Measurements from ENCODE around the gene RAI1.
"Not testable (repeated sequence)": the region's sequence is repeated elsewhere in the genome, so short reads cannot be mapped to it uniquely, and the experiment has no call there.

The RAI1 gene

DNA sequence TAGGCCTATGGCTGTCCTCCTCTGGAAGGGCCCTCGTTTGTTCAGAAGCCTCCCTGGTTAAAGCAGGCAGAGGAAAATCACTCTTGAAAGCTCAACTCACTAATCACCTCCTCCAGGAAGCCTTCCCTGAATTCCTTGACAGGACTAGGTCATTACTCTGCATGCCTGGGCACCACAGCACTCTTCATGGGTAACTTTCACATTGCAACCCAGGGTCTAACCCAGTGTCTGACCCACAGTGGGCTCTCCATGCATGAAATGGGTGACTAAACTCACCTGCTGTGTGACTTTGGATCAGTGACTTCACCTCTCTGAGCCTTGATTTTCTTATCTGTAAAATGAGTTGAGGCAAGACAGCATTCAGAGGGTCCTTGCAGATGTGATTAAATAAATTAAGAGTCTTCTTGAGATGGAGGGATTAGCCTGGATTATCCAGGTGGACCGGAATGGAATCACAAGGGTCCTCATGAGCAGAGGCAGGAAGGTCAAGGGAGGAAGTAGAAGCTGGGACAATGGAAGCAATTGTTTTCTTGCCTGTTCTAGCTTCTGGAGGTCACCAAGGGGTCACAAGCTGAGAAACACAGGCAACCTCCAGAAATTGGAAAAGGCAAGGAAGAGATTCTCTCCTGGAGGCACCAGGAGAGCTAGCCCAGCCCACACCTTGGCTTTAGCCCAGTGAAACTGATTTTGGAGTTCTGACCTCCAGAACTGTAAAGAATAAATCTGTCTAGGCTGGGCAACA, 3.8 kb upstream of the RAI1 start:
- TF ChIP-seq, protein P1, sequence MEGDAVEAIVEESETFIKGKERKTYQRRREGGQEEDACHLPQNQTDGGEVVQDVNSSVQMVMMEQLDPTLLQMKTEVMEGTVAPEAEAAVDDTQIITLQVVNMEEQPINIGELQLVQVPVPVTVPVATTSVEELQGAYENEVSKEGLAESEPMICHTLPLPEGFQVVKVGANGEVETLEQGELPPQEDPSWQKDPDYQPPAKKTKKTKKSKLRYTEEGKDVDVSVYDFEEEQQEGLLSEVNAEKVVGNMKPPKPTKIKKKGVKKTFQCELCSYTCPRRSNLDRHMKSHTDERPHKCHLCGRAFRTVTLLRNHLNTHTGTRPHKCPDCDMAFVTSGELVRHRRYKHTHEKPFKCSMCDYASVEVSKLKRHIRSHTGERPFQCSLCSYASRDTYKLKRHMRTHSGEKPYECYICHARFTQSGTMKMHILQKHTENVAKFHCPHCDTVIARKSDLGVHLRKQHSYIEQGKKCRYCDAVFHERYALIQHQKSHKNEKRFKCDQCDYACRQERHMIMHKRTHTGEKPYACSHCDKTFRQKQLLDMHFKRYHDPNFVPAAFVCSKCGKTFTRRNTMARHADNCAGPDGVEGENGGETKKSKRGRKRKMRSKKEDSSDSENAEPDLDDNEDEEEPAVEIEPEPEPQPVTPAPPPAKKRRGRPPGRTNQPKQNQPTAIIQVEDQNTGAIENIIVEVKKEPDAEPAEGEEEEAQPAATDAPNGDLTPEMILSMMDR (conservative IDR thresholded peaks at IDR 0.05; ENCODE audit: low read depth, low read length) = no peak
- no peak for DNase-seq (ENCODE audit: low read depth)
- no peak overlapping the region for H3K4me3 ChIP-seq (ENCODE audit: low read length)

DNA sequence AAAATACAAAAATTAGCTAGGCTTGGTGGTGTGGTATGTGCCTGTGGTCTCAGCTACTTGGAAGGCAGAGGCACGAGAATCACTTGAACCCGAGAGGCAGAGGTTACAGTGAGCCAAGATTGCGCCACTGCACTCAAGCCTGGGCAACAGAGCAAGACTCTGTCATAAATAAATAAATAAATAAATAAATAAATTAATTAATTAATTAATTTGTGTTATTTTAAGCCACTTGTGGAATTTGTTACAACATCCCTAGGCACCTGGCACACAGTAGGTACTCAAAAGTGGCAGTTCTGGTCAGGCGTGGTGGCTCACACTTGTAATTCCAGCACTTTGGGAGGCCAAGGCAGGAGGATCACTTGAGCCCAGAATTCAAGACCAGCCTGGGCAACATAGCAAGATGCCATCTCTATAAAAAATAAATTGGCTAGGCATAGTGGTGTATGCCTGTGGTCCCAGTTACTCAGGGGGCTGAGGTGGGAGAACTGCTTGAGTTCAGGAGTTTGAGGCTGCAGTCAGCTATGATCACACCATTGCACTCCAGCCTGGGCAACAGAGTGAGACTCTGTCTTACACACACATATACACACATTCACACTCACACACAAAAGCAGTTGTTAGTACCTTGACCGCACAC, 3.1 kb upstream of the RAI1 start:
- DNase-seq (ENCODE audit: low read depth); H3K4me3 ChIP-seq (ENCODE audit: low read length): not testable (repeated sequence)

DNA sequence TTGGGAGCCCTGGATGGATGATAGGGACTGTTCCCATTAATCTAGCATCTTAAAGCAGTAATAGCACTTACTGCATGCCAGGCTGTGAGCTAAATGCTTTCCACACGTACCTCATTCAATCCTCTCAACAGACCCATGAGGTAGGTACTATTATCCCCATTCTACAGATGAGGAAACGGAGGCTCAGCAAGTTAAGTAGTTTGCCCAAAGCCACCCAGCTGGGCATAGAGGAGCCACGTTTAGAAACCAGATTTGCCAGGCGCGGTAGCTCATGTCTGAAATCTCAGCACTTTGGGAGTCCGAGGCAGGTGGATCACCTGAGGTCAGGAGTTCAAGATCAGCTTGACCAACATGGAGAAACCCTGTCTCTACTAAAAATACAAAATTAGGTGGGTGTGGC, 2.0 kb upstream of the RAI1 start:
- H3K4me3 ChIP-seq (ENCODE audit: low read length) = no peak overlapping the region
- DNase-seq (ENCODE audit: low read depth) = no peak
- TF ChIP-seq, protein P1 (conservative IDR thresholded peaks at IDR 0.05; ENCODE audit: low read depth, low read length) = no peak

DNA sequence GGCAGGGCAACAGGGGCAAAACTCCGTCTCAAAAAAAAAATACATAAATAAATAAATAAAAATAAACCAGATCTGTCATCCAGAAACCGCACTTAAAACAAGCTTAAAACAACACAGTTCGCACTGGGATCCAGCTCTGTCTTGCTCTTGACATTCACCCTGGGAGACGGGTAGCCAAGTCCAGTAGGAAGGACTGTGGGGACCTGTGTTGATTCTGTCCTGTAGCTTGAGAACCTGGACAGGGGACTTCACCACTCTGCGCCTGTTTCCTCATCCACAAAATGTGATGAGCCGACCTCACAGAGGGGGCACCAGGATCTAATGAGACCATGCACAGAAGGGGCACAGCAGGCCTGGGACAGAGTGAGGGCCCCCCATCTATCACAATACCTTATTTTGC, 1.5 kb upstream of the RAI1 start:
- DNase-seq (ENCODE audit: low read depth) = no peak
- TF ChIP-seq, protein P1 (conservative IDR thresholded peaks at IDR 0.05; ENCODE audit: low read depth, low read length) = no peak
- H3K4me3 ChIP-seq (ENCODE audit: low read length) = no peak overlapping the region

DNA sequence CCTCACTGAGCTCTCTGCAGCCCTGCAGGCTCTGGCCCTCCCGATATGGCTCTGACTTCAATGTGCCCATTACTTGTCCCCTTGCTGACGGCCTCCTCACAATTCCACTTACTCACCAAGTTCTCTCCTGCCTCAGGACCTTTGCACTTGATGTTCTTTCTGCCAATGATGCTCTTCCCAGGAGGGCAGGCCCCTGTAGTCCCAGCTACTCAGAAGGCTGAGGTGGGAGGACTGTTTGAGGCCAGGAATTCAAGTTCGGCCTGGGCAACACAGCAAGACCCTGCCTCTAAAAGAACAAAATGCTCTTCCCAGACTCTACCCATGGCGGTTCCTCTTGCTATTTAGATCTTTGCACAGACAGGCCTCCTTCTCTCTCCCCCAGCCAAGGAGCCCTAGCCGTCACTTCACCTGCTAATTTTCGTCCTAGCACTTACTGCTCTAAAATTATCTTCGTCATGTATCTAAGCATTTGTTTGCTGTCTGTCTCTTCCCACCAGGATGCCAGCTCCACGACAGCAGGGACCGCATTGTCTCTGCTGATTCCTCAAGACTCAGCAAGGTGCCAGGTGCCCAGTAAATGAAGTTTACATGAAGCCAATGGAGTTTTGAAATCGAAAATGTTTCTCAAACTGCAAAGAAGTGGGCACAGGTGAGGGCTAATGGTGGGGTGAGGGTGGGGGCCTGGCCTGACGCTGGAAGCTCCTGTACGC, 626 bp upstream of the RAI1 start:
- H3K4me3 ChIP-seq (ENCODE audit: low read length) = peak overlapping the region; percentile 12
- DNase-seq (ENCODE audit: low read depth) = no peak
- TF ChIP-seq, protein P1 (conservative IDR thresholded peaks at IDR 0.05; ENCODE audit: low read depth, low read length) = no peak

DNA sequence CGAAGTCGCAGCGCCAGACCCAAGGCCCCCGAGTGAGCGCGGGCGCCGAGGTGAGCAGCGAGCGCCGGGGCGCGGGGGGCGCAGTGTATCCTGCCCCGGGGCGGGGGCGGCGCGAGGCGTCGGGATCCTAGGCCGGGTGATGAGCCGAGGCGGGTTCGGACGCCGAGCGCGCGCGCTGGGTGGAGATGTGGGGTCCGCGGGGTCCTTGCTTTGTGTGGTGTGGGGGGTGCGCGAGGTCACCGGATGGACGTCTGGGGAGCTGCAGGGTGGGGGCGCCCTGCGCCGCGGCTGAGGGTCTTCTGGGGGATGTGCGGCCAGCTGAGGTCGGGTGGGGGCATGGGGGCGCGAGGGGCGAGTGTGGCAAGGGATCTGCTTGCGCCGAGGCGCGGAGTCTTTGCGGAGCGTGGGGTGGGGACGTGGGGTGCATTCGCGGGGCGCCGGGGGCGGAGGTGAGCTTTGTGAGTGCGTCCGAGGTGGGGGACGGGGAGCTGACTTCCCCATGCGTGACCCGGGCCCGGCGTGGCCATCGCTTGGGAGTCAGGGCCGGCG, 560 bp downstream of the RAI1 start:
- H3K4me3 ChIP-seq (ENCODE audit: low read length) = peak overlapping the region; percentile 73
- TF ChIP-seq, protein P1 (conservative IDR thresholded peaks at IDR 0.05; ENCODE audit: low read depth, low read length) = no peak
- DNase-seq (ENCODE audit: low read depth) = no peak

DNA sequence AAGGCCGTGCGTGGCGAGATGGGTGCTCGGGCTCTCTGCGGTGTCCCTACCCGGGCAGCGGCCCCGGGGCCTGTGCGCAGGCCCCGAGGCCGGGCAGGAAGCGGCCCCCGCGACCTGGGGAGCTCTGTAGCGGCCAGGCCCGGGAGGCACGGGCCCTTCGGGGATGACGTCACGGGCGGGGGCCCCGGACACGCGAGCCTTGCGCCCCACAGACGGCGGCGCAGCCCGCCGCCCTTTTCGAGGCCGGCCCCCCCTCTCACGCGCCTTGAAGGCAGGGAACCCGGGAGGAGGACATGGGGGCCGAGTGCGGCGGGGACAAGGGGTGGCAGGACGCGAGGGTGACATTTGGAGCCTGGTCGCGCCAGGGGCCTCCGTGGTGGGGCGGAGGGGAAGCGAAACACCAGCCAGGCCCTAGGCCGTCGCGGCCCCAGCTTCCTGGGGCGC, 1.1 kb downstream of the RAI1 start:
- TF ChIP-seq, protein P1 (conservative IDR thresholded peaks at IDR 0.05; ENCODE audit: low read depth, low read length) = no peak
- H3K4me3 ChIP-seq (ENCODE audit: low read length) = peak overlapping the region; percentile 73
- DNase-seq (ENCODE audit: low read depth) = no peak
